GM23338 (cell line): ENCODE data around the gene DOCK4. TPM values are rescaled to one million over a fixed set of nuclear protein-coding genes. Genes with fewer than 3 reads are reported as not detected.

ENCODE experiments used
- ATAC-seq: fragments of 200-7000 bp; cut with Tn5 transposase; 3 replicates; pipeline ENCODE4 v1.9.1; 2020
- DNase-seq: peaks from one replicate; pipeline ENCODE4 v3.0.0-alpha.2; 2015; ENCODE audit warnings: low spot score
- H2AFZ ChIP-seq: fragments of 200-600 bp; sonication (generic); 2 replicates; pipeline ENCODE4 v1.8.0; 2016; ENCODE audit warnings: antibody characterized with exemption, mild to moderate bottlenecking, moderate library complexity
- H3F3A ChIP-seq: fragments of 200-600 bp; sonication (generic); replicated peaks from 2 replicates; pipeline ENCODE4 v1.8.0; 2017; ENCODE audit warnings: antibody characterized with exemption, mixed run types, low read depth
- H3K27ac ChIP-seq: fragments of 200-600 bp; sonication (generic); 2 replicates; pipeline ENCODE4 v1.6.1; 2016; ENCODE audit warnings: low read depth
- H3K27me3 ChIP-seq: fragments of 200-600 bp; sonication (generic); 2 replicates; pipeline ENCODE4 v1.8.0; 2016; ENCODE audit warnings: mild to moderate bottlenecking, mixed run types, moderate library complexity; ENCODE audit not compliant: insufficient read depth
- H3K36me3 ChIP-seq: fragments of 200-600 bp; sonication (generic); 2 replicates; pipeline ENCODE4 v1.8.0; 2016; ENCODE audit warnings: mild to moderate bottlenecking; ENCODE audit not compliant: insufficient read depth
- H3K4me1 ChIP-seq: fragments of 200-600 bp; sonication (generic); 2 replicates; pipeline ENCODE4 v1.8.0; 2016; ENCODE audit warnings: mild to moderate bottlenecking, moderate library complexity; ENCODE audit not compliant: insufficient read depth
- H3K4me2 ChIP-seq: fragments of 200-600 bp; sonication (generic); 2 replicates; pipeline ENCODE4 v1.7.1; 2017; ENCODE audit warnings: mixed run types
- H3K4me3 ChIP-seq: fragments of 200-600 bp; sonication (generic); 2 replicates; pipeline ENCODE4 v1.6.1; 2016; ENCODE audit warnings: mixed run types
- H3K79me2 ChIP-seq: fragments of 200-600 bp; sonication (generic); replicated peaks from 2 replicates; pipeline ENCODE4 v1.8.0; 2017; ENCODE audit warnings: mild to moderate bottlenecking; ENCODE audit not compliant: insufficient read depth
- H3K9me2 ChIP-seq: fragments of 200-600 bp; sonication (generic); 2 replicates; pipeline ENCODE4 v1.8.0; 2017; ENCODE audit not compliant: insufficient read depth
- H4K20me1 ChIP-seq: fragments of 200-600 bp; sonication (generic); replicated peaks from 2 replicates; pipeline ENCODE4 v1.8.0; 2017; ENCODE audit warnings: mild to moderate bottlenecking; ENCODE audit not compliant: insufficient read depth
- H3K27ac Mint-ChIP-seq: 2 replicates; pipeline ENCODE4 v1.8.0; 2020; ENCODE audit warnings: inconsistent platforms, mild to moderate bottlenecking, moderate library complexity, mixed read lengths
- H3K27me3 Mint-ChIP-seq: 3 replicates; pipeline ENCODE4 v1.8.0; 2022; ENCODE audit warnings: low read depth, mild to moderate bottlenecking, moderate library complexity, mixed read lengths, inconsistent platforms; ENCODE audit not compliant: insufficient read depth, poor library complexity
- H3K36me3 Mint-ChIP-seq: 3 replicates; pipeline ENCODE4 v1.8.0; 2021; ENCODE audit warnings: low read depth, mild to moderate bottlenecking, inconsistent platforms, moderate library complexity, mixed read lengths
- H3K4me1 Mint-ChIP-seq: 3 replicates; pipeline ENCODE4 v1.8.0; 2020; ENCODE audit warnings: mild to moderate bottlenecking, inconsistent platforms, mixed read lengths
- H3K4me3 Mint-ChIP-seq: 3 replicates; pipeline ENCODE4 v1.8.0; 2021; ENCODE audit warnings: moderate library complexity, mild to moderate bottlenecking, inconsistent platforms, mixed read lengths
- H3K9me3 Mint-ChIP-seq: 3 replicates; pipeline ENCODE4 v1.8.0; 2020; ENCODE audit warnings: moderate library complexity, mild to moderate bottlenecking, inconsistent platforms, mixed read lengths
- CREB1 ChIP-seq: fragments of 250-450 bp; sonication (Bioruptor Pico); IDR thresholded peaks from 2 replicates; pipeline ENCODE4 v1.5.0; 2020; ENCODE audit warnings: low read depth, mild to moderate bottlenecking, moderate library complexity
- CTCF ChIP-seq, 2 experiments: fragments of 200-600 bp in 1 of 2; sonication (generic) in 1 of 2; conservative IDR thresholded peaks; 2 replicates each; pipeline versions ENCODE4 v1.5.1 to v1.6.1; 2016 to 2017; ENCODE audit warnings: antibody characterized with exemption in 2 of 2, low read depth in 2 of 2, mild to moderate bottlenecking in 2 of 2, moderate library complexity in 1 of 2
- EZH2phosphoT487 ChIP-seq: fragments of 200-600 bp; sonication (generic); IDR thresholded peaks from one replicate; pipeline ENCODE4 v1.8.1; 2018; ENCODE audit warnings: antibody characterized with exemption; ENCODE audit not compliant: unreplicated experiment
- JUNB ChIP-seq: IDR thresholded peaks from one replicate; pipeline ENCODE4 v1.6.1; 2016; ENCODE audit warnings: antibody characterized with exemption; ENCODE audit not compliant: unreplicated experiment
- NANOG ChIP-seq: IDR thresholded peaks from 2 replicates; pipeline ENCODE4 v1.6.1; 2016; ENCODE audit warnings: antibody characterized with exemption, borderline replicate concordance
- POLR2AphosphoS5 ChIP-seq: IDR thresholded peaks from 2 replicates; pipeline ENCODE4 v1.6.1; 2016; ENCODE audit warnings: antibody characterized with exemption, low read depth
- REST ChIP-seq: IDR thresholded peaks from one replicate; pipeline ENCODE4 v1.6.1; 2018; ENCODE audit warnings: antibody characterized with exemption; ENCODE audit not compliant: unreplicated experiment
- STAT1 ChIP-seq: IDR thresholded peaks from one replicate; pipeline ENCODE4 v1.6.1; 2016; ENCODE audit warnings: antibody characterized with exemption; ENCODE audit not compliant: unreplicated experiment
- ZNF114 ChIP-seq: fragments of 250-450 bp; sonication (Bioruptor Pico); IDR thresholded peaks from 2 replicates; pipeline ENCODE4 v1.5.0; 2020; ENCODE audit warnings: mild to moderate bottlenecking, moderate library complexity
- ZNF331 ChIP-seq: fragments of 250-450 bp; sonication (Bioruptor Pico); IDR thresholded peaks from 2 replicates; pipeline ENCODE4 v1.5.0; 2020; ENCODE audit warnings: low read depth, mild to moderate bottlenecking, moderate library complexity
- ZNF462 ChIP-seq: fragments of 250-450 bp; sonication (Bioruptor Pico); IDR thresholded peaks from 2 replicates; pipeline ENCODE4 v1.5.0; 2020; ENCODE audit warnings: mild to moderate bottlenecking, moderate library complexity
- polyA plus RNA-seq: library from polyadenylated mRNA; unstranded; fragments of >200 nt; fragmentation: Nextera tagmentation; extraction: Ambion mirVana; gene quantifications from 2 replicates; pipeline ENCODE4 v1.2.1, GENCODE V29; 2016
- total RNA-seq: library from RNA; depleted of rRNA; stranded (reverse); fragments of >200 nt; shearing (Covaris generic); gene quantifications from 2 replicates; pipeline ENCODE4 v1.2.3, GENCODE V29; 2014

Gene DOCK4
- total and polyA plus RNA-seq, 2 experiments from 2014 or later = 6.3 to 33.8 TPM

- peaks cover under 1% of the 10 kb centered on the region; the same call in 2 of the 3 replicates for H3K36me3 Mint-ChIP-seq
- H3K4me1 ChIP-seq = peaks cover 46% of the 10 kb centered on the region
- H3K4me3 ChIP-seq = peak overlapping the region; percentile 5; the same call in 1 of the 2 replicates
- peaks cover 72% of the 10 kb centered on the region for H3K4me1 Mint-ChIP-seq
- peaks cover 3% of the 10 kb centered on the region for H3K27me3 Mint-ChIP-seq
- peak overlapping the region; percentile 45 for H3K4me2 ChIP-seq
- H3K9me2 ChIP-seq = no peaks in the 10 kb centered on the region
- no peak overlapping the region for H2AFZ ChIP-seq
- no peaks in the 10 kb centered on the region for H3K9me3 Mint-ChIP-seq
- TF ChIP-seq REST (no peak), CTCF (conservative IDR thresholded peaks at IDR 0.05; ENCODE audit: low read depth in 2 of 2) (no peak), ZNF114 (no peak), JUNB (no peak), EZH2phosphoT487 (no peak), POLR2AphosphoS5 (no peak), STAT1 (no peak), CREB1 (CRISPR knock-in tag) (no peak), ZNF331 (CRISPR knock-in tag) (no peak), NANOG (no peak), ZNF462 (CRISPR knock-in tag) (no peak)
- peak overlapping the region; percentile 12; the same call in 1 of the 3 replicates for H3K4me3 Mint-ChIP-seq
- peaks cover 26% of the 10 kb centered on the region for H4K20me1 ChIP-seq
- no peaks in the 10 kb centered on the region for H3K27me3 ChIP-seq
- peak overlapping the region; percentile 79 for H3K27ac Mint-ChIP-seq
- DNase-seq (no peak), ATAC-seq (no peak)
- no peaks in the 10 kb centered on the region for H3K36me3 ChIP-seq
- H3K79me2 ChIP-seq = peaks cover 98% of the 10 kb centered on the region
- no peak overlapping the region for H3K27ac ChIP-seq
- no peaks in the 10 kb centered on the region for H3F3A ChIP-seq
Observed at GRCh38 chr7:112215787-112216186, 9.6 kb upstream of the DOCK4 start.
